NCI-H146 treated with DMSO at 0.1 percent for 48 hours (cell line): ENCODE results near the gene LPIN3.

Source experiments
- DNase-seq: peaks from one replicate; lab custom pipeline; 2025; ENCODE audit not compliant: unreplicated experiment; lab: John Stamatoyannopoulos, UW

LPIN3 gene

GRCh38 chr20:41320976-41321375 is 19.6 kb upstream of the LPIN3 start:
- no peak for DNase-seq

- DNase-seq = no peak
These were observed 13.4 kb upstream of the LPIN3 start for GRCh38 chr20:41327178-41327577.

- DNase-seq = no peak
These were observed 10.9 kb upstream of the LPIN3 start for GRCh38 chr20:41329435-41330342.

- DNase-seq = no peak
These were observed 10.3 kb upstream of the LPIN3 start for GRCh38 chr20:41330343-41330720.

GRCh38 chr20:41330941-41331340 is 9.7 kb upstream of the LPIN3 start:
- no peak for DNase-seq

GRCh38 chr20:41331731-41332130 is 8.9 kb upstream of the LPIN3 start:
- DNase-seq = no peak

GRCh38 chr20:41334036-41334435 is 6.6 kb upstream of the LPIN3 start:
- no peak for DNase-seq

- no peak for DNase-seq
These were observed 5.9 kb upstream of the LPIN3 start for GRCh38 chr20:41334443-41335421.

GRCh38 chr20:41335591-41335990 is 5.0 kb upstream of the LPIN3 start:
- DNase-seq = no peak

GRCh38 chr20:41336711-41337492 is 3.7 kb upstream of the LPIN3 start:
- no peak for DNase-seq

GRCh38 chr20:41339957-41340326 is 679 bp upstream of the LPIN3 start:
- peak; percentile 78 for DNase-seq

GRCh38 chr20:41342474-41343464 is 2.1 kb downstream of the LPIN3 start:
- DNase-seq = no peak

GRCh38 chr20:41344477-41344876 is 3.9 kb downstream of the LPIN3 start:
- DNase-seq = no peak

- DNase-seq = no peak
These were observed 4.5 kb downstream of the LPIN3 start for GRCh38 chr20:41344938-41345728.

GRCh38 chr20:41345729-41346067 is 5.1 kb downstream of the LPIN3 start:
- no peak for DNase-seq

- no peak for DNase-seq
These were observed 7.2 kb downstream of the LPIN3 start for GRCh38 chr20:41347523-41348429.

- no peak for DNase-seq
These were observed 8.0 kb downstream of the LPIN3 start for GRCh38 chr20:41348430-41349172.
